Renal cortical epithelial cell (primary cell): ENCODE measurements around the gene PGLYRP2. TPM values are rescaled to one million over a fixed set of nuclear protein-coding genes. Genes with fewer than 3 reads are reported as not detected.

Source experiments
- DNase-seq: peaks from one replicate; pipeline ENCODE4 v3.0.0-alpha.2; 2011; ENCODE audit warnings: low read depth
- total RNA-seq: library from RNA; depleted of rRNA; stranded (reverse); fragments of >200 nt; gene quantifications from 2 replicates; pipeline ENCODE4 v1.2.3, GENCODE V29; 2014

PGLYRP2 gene
- total RNA-seq, 1 donor from 2014 or later = not detected

GRCh38 chr19:15424692-15425272, 54.5 kb downstream of the PGLYRP2 start:
- DNase-seq = no peak

GRCh38 chr19:15424121-15424520, 55.2 kb downstream of the PGLYRP2 start:
- DNase-seq = no peak

- no peak for DNase-seq
Measured at GRCh38 chr19:15423130-15423529, 56.2 kb downstream of the PGLYRP2 start.

- no peak for DNase-seq
Measured at GRCh38 chr19:15422296-15423075, 56.8 kb downstream of the PGLYRP2 start.

GRCh38 chr19:15421721-15422260, 57.5 kb downstream of the PGLYRP2 start:
- no peak for DNase-seq

GRCh38 chr19:15421136-15421695, 58.1 kb downstream of the PGLYRP2 start:
- DNase-seq = no peak

- no peak for DNase-seq
Measured at GRCh38 chr19:15419413-15420025, 59.8 kb downstream of the PGLYRP2 start.

Other genes starting within 250 kb of the PGLYRP2 start
- gene EPHX3, start 247.1 kb downstream of the PGLYRP2 start, total RNA-seq = 0.60 TPM in 1 of 2 replicates, not detected in the other
- 8.7 and 30.7 TPM in 2 replicates for gene BRD4, start 147.0 kb downstream of the PGLYRP2 start, total RNA-seq
- 17.0 and 23.5 TPM in 2 replicates for gene AKAP8, start 99.7 kb downstream of the PGLYRP2 start, total RNA-seq
- gene AKAP8L, start 60.5 kb downstream of the PGLYRP2 start, total RNA-seq = 42.4 and 80.6 TPM in 2 replicates
- gene WIZ, start 29.5 kb downstream of the PGLYRP2 start, total RNA-seq = 3.3 and 31.8 TPM in 2 replicates
- gene RASAL3, start 15.0 kb downstream of the PGLYRP2 start, total RNA-seq = 0.17 and 2.9 TPM in 2 replicates
- not detected in 2 replicates for gene CYP4F22, start 29.0 kb upstream of the PGLYRP2 start, total RNA-seq
- gene CYP4F8, start 135.7 kb upstream of the PGLYRP2 start, total RNA-seq = not detected in 2 replicates
- under 0.01 TPM in 1 of 2 replicates, not detected in the other for gene CYP4F3, start 161.4 kb upstream of the PGLYRP2 start, total RNA-seq
- not detected in 2 replicates for gene CYP4F12, start 193.6 kb upstream of the PGLYRP2 start, total RNA-seq
- not detected in 2 replicates for gene OR10H2, start 248.5 kb upstream of the PGLYRP2 start, total RNA-seq